GM12878 (cell line): ENCODE measurements around the gene RBM18.

ENCODE experiments used
- FOS ChIP-seq: IDR thresholded peaks from 3 replicates; pipeline ENCODE4 v1.6.1; 2011; ENCODE audit warnings: borderline replicate concordance; ENCODE audit not compliant: insufficient read length; ENCODE audit errors: extremely low read depth
- FOXM1 ChIP-seq: IDR thresholded peaks from 2 replicates; pipeline ENCODE4 v1.6.1; 2012; ENCODE audit warnings: low read depth, mild to moderate bottlenecking, inconsistent platforms, low read length, moderate library complexity
- KDM1A ChIP-seq: fragments of 200-600 bp; sonication (generic); IDR thresholded peaks from 2 replicates; pipeline ENCODE4 v1.6.1; 2016; ENCODE audit warnings: borderline replicate concordance
- MTA3 ChIP-seq: IDR thresholded peaks from 2 replicates; pipeline ENCODE4 v1.6.1; 2012; ENCODE audit warnings: low read length, inconsistent platforms, borderline replicate concordance
- PAX5 ChIP-seq: IDR thresholded peaks from 2 replicates; pipeline ENCODE4 v1.6.1; 2011; ENCODE audit warnings: low read depth, low read length, borderline replicate concordance
- POLR2A ChIP-seq: IDR thresholded peaks from 2 replicates; pipeline ENCODE4 v1.6.1; 2011; ENCODE audit warnings: low read depth, mild to moderate bottlenecking, low read length
- POLR2AphosphoS5 ChIP-seq: IDR thresholded peaks from 2 replicates; pipeline ENCODE4 v1.6.1; 2011; ENCODE audit warnings: mild to moderate bottlenecking, low read length, inconsistent platforms
- POU2F2 ChIP-seq: IDR thresholded peaks from 3 replicates; pipeline ENCODE4 v1.6.1; 2011; ENCODE audit warnings: low read depth, mild to moderate bottlenecking, low read length, borderline replicate concordance
- RAD51 ChIP-seq: fragments of 450-650 bp; IDR thresholded peaks from 2 replicates; pipeline ENCODE4 v1.6.1; 2016; ENCODE audit warnings: moderate library complexity, mild to moderate bottlenecking, inconsistent platforms
- RCOR1 ChIP-seq: conservative IDR thresholded peaks from 2 replicates; pipeline ENCODE4 v1.6.1; 2012; ENCODE audit warnings: low read depth, low read length, improper control_type of control experiment
- SUZ12 ChIP-seq: fragments of 200-600 bp; sonication (generic); IDR thresholded peaks from one replicate; pipeline ENCODE4 v1.6.1; 2018; ENCODE audit warnings: antibody characterized with exemption, mild to moderate bottlenecking; ENCODE audit not compliant: unreplicated experiment
- TAF1 ChIP-seq: IDR thresholded peaks from 2 replicates; pipeline ENCODE4 v1.6.1; 2011; ENCODE audit warnings: mild to moderate bottlenecking, low read depth, low read length, borderline replicate concordance
- TF ChIP-seq, protein P1 (sequence below), 3 experiments: IDR thresholded peaks in 2 of 3; conservative IDR thresholded peaks in 1 of 3; 2 replicates each; pipeline ENCODE4 v1.5.1; 2011; ENCODE audit warnings: low read depth in 3 of 3, low read length in 3 of 3, mild to moderate bottlenecking in 3 of 3, control low read depth in 2 of 3, moderate library complexity in 2 of 3, inconsistent platforms in 1 of 3, mixed read lengths in 1 of 3; ENCODE audit not compliant: control insufficient read depth in 2 of 3, insufficient read depth in 1 of 3; ENCODE audit errors: extremely low read depth in 1 of 3

DNA sequence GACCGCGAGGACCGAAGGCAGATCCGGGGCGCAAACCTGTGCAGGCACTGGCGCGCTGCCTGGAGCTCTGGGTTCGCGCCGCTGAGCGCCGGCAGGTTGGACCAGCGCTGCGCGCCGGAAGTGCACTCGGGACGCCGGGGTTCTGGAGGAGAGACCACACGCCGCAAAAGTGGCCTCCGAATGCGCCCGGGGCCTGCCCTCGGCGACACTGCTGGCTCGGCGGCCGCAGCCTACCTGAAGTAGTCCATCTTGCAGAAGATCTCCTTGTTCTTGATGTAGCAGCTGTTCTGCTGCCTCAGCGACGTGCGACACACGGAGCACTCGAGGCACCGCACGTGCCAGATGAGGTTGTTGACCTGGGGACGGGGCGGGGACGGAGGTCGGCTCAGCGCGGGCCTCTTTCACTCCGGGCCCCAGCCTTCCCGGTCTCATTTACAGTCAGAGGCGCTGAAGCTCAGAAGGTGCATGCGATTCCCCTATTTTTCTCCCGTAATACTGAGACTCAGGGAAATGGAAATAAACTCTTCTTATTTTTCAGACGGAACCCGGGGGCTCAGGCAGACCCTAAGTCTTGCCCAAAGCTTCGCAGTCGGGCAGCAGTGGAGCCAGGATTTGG, 38.4 kb downstream of the RBM18 start:
- TF ChIP-seq, protein P1, sequence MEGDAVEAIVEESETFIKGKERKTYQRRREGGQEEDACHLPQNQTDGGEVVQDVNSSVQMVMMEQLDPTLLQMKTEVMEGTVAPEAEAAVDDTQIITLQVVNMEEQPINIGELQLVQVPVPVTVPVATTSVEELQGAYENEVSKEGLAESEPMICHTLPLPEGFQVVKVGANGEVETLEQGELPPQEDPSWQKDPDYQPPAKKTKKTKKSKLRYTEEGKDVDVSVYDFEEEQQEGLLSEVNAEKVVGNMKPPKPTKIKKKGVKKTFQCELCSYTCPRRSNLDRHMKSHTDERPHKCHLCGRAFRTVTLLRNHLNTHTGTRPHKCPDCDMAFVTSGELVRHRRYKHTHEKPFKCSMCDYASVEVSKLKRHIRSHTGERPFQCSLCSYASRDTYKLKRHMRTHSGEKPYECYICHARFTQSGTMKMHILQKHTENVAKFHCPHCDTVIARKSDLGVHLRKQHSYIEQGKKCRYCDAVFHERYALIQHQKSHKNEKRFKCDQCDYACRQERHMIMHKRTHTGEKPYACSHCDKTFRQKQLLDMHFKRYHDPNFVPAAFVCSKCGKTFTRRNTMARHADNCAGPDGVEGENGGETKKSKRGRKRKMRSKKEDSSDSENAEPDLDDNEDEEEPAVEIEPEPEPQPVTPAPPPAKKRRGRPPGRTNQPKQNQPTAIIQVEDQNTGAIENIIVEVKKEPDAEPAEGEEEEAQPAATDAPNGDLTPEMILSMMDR (IDR thresholded peaks at IDR 0.05 in 2 of 3, conservative IDR thresholded peaks at IDR 0.05 in 1 of 3; ENCODE audit: control insufficient read depth in 2 of 3, extremely low read depth in 1 of 3, insufficient read depth in 1 of 3, low read depth in 3 of 3, low read length in 3 of 3): no peak
- no peak for TF ChIP-seq SUZ12
- no peak for TF ChIP-seq KDM1A
- no peak for TF ChIP-seq POLR2AphosphoS5
- no peak for TF ChIP-seq PAX5
- TF ChIP-seq TAF1: no peak
- TF ChIP-seq RCOR1: no peak
- TF ChIP-seq POLR2A: no peak
- no peak for TF ChIP-seq MTA3
- no peak for TF ChIP-seq RAD51
- no peak for TF ChIP-seq FOXM1
- no peak for TF ChIP-seq FOS
- no peak for TF ChIP-seq POU2F2
